Neural crest cell (in vitro differentiated cells): Measurements from ENCODE around the gene TRPM1. TPM values are rescaled to one million over a fixed set of nuclear protein-coding genes. Genes with fewer than 3 reads are reported as not detected.

Experiments
- DNase-seq: peaks from one replicate; pipeline ENCODE4 v3.0.0; 2021; ENCODE audit warnings: low read depth, mixed read lengths, low spot score
- H3K27ac Mint-ChIP-seq: one replicate; pipeline ENCODE4 v1.8.0; 2021; ENCODE audit warnings: mild to moderate bottlenecking, mixed read lengths; ENCODE audit not compliant: unreplicated experiment
- H3K27me3 Mint-ChIP-seq: 2 replicates; pipeline ENCODE4 v1.8.0; 2021; ENCODE audit warnings: low read depth, mild to moderate bottlenecking, mixed read lengths
- H3K36me3 Mint-ChIP-seq: 2 replicates; pipeline ENCODE4 v1.8.0; 2021; ENCODE audit warnings: low read depth, mild to moderate bottlenecking, mixed read lengths
- H3K4me1 Mint-ChIP-seq: 2 replicates; pipeline ENCODE4 v1.8.0; 2021; ENCODE audit warnings: mixed read lengths
- H3K4me3 Mint-ChIP-seq: one replicate; pipeline ENCODE4 v1.8.0; 2021; ENCODE audit warnings: mild to moderate bottlenecking, mixed read lengths
- H3K9me3 Mint-ChIP-seq: 2 replicates; pipeline ENCODE4 v1.8.0; 2021; ENCODE audit warnings: mixed read lengths
- CTCF ChIP-seq: fragments of 200-600 bp; sonication (generic); conservative IDR thresholded peaks from 2 replicates; pipeline ENCODE4 v1.5.0; 2021; ENCODE audit warnings: antibody characterized with exemption, mild to moderate bottlenecking
- total RNA-seq: library from RNA; stranded (reverse); gene quantifications from 2 replicates; pipeline ENCODE4 v1.2.1, GENCODE V29; 2021

The TRPM1 gene
- total RNA-seq, 1 donor from 2014 or later, result not detected

GRCh38 chr15:30973379-30973778 lies 128.1 kb downstream of the TRPM1 start:
- no peak overlapping the region for H3K4me3 Mint-ChIP-seq
- no peaks in the 10 kb centered on the region for H3K27me3 Mint-ChIP-seq
- H3K9me3 Mint-ChIP-seq, result no peaks in the 10 kb centered on the region
- no peak for TF ChIP-seq CTCF
- DNase-seq, result no peak
- no peaks in the 10 kb centered on the region for H3K4me1 Mint-ChIP-seq
- peaks cover 7% of the 10 kb centered on the region for H3K36me3 Mint-ChIP-seq
- H3K27ac Mint-ChIP-seq, result peak overlapping the region; percentile 65

- no peak overlapping the region for H3K27ac Mint-ChIP-seq
- H3K4me1 Mint-ChIP-seq, result no peaks in the 10 kb centered on the region
- H3K9me3 Mint-ChIP-seq, result no peaks in the 10 kb centered on the region
- no peak for DNase-seq
- H3K27me3 Mint-ChIP-seq, result no peaks in the 10 kb centered on the region
- peaks cover 7% of the 10 kb centered on the region for H3K36me3 Mint-ChIP-seq
- no peak overlapping the region for H3K4me3 Mint-ChIP-seq
- no peak for TF ChIP-seq CTCF
Observed at GRCh38 chr15:30969724-30970123, 131.8 kb downstream of the TRPM1 start.

GRCh38 chr15:30963681-30964080 lies 137.8 kb downstream of the TRPM1 start:
- no peak overlapping the region for H3K4me3 Mint-ChIP-seq

GRCh38 chr15:30962659-30963058 lies 138.9 kb downstream of the TRPM1 start:
- Mint-ChIP-seq H3K4me1 (no peaks in the 10 kb centered on the region), H3K9me3 (no peaks in the 10 kb centered on the region), H3K36me3 (peaks cover 16% of the 10 kb centered on the region), H3K4me3 (no peak overlapping the region), H3K27ac (no peak overlapping the region), H3K27me3 (no peaks in the 10 kb centered on the region)
- DNase-seq, result no peak
- no peak for TF ChIP-seq CTCF

More at GRCh38 chr15:30963681-30964080, 137.8 kb downstream of the TRPM1 start:
- Mint-ChIP-seq H3K36me3 (peaks cover 10% of the 10 kb centered on the region), H3K27me3 (no peaks in the 10 kb centered on the region), H3K9me3 (no peaks in the 10 kb centered on the region), H3K27ac (peak overlapping the region; percentile 91), H3K4me1 (no peaks in the 10 kb centered on the region)
- TF ChIP-seq CTCF, result no peak
- DNase-seq, result no peak

GRCh38 chr15:30962079-30962478 lies 139.4 kb downstream of the TRPM1 start:
- TF ChIP-seq CTCF, result no peak
- H3K4me3 Mint-ChIP-seq, result no peak overlapping the region
- no peaks in the 10 kb centered on the region for H3K4me1 Mint-ChIP-seq
- H3K9me3 Mint-ChIP-seq, result no peaks in the 10 kb centered on the region
- DNase-seq, result no peak
- H3K27me3 Mint-ChIP-seq, result no peaks in the 10 kb centered on the region
- H3K27ac Mint-ChIP-seq, result no peak overlapping the region
- peaks cover 21% of the 10 kb centered on the region for H3K36me3 Mint-ChIP-seq

- no peak for DNase-seq
- no peaks in the 10 kb centered on the region for H3K9me3 Mint-ChIP-seq
- H3K27ac Mint-ChIP-seq, result no peak overlapping the region
- TF ChIP-seq CTCF, result no peak
- H3K4me1 Mint-ChIP-seq, result peaks cover 7% of the 10 kb centered on the region
- peaks cover 38% of the 10 kb centered on the region for H3K36me3 Mint-ChIP-seq
- no peaks in the 10 kb centered on the region for H3K27me3 Mint-ChIP-seq
- H3K4me3 Mint-ChIP-seq, result no peak overlapping the region
Observed at GRCh38 chr15:30958219-30958618, 143.3 kb downstream of the TRPM1 start.
